Activated CD4-positive, alpha-beta T cell treated with anti-CD3 and anti-CD28 coated beads for 48 hours (primary cell): ENCODE results near the gene INPP5E.

Experiments used
- DNase-seq: peaks from one replicate; pipeline ENCODE4 v3.0.0-alpha.2; 2020

The INPP5E gene

DNA sequence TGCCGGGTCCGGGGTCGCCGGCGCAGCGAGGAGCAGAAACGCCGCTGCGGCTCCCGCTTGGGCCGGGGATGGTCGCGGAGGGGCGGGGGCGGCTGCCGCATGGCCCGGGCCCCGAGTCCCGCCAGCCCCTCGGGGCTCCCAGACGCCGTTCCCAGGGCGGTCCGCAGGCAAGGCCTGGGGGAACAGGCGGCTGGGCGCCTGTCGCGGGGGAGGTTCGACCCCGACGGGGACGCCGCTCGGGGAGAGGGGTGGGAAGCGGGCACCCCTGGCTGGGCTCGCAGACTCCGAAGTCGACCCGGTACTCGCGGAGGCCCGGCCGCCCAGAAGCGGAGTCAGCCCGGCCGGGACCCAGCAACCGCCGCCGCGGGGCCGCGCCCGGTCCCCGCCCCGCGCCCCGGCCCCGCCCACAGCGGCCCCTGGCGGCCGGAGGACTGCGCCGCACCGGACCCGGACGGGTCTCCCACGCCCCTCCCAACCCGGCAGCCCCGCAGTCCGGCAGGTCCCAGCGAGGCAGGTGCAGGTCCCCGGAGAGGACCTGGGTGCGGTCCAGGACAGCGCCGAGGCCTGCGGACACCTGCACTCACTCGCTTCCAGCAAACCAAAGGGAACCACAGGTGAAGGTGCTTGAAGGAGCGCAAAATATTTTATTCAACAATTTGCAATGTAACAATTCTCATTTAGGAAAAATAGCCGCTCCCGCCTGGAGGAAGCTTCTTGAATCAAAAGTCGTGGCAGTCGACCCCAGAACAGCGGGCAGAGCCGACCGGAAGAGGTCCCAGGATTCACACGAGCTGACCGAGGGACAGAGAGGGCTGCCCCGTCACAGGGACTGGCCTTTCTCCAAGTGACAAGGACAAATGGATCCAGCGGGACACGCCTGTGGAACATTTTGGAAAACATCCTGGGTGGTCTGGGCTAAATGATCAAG, at the start of gene INPP5E:
Gene INPP5E (minus strand): TSS at position 365 of the 928 bp plus-strand sequence. CDS start 426 bp downstream, outside the sequence.
- DNase-seq, result peak; percentile 86

DNA sequence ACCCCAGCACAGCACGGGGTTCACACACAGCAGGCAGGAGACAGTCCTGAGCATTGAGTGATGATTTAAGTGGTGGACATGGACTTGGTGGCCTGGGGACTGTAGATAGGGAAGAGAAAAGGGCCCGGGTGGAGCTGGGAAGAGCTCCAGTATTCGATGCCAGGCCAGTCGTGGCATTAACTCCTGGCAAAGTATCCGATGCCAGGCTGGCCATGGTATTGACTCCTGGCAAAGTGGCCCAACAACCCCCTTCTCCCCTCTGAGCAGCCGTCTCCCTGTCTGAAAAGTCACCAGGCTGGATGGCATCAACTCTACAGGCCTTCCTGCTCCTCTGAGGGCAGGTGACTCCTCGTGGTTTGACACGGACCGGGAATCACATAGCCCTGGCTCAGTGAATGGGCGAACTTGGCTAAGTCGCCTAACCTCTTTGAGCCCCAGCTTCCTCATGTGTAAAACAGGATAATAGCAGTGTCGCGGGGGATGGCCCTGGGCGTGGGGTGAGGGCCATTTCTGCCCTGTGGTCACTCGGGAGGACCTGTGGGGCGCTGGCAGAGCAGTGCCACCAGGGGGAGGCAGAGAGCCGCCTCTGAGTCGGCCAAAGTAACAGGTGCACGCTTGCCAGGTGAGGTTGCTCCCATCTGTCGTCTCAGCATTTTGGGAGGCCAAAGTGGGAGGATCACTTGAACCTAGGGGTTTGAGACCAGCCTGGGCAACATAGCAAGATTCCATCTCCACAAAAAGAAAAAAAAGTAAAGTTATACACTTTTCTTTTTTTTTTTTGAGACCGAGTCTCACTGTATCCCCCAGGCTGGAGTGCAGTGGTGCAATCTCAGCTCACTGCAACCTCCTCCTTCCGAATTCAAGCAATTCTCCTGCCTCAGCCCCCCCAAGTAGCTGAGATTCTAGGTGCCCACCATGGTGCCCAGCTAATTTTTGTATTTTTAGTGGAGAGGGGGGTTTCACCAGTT, 48.9 kb upstream of the INPP5E start:
- peak; percentile 81 for DNase-seq

DNA sequence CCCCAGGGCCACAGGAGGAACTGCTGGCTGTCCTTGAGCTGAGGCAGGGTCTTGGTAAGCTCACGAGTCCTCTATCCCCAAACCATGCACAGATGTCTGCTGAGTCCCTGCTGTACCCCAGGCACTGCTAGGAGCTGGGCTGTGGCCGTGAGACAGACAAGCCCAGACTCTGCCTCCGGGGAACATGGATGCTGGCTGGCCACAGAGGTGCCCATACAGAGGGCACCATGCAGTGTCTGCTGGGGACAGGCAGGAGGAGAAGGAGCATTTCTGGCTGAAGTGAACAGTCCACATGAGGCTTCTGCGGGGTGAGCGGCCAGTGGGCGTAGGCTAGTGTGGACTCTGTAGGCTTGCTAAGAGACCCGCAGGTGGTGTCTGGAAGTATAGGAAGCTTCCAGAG, 48.0 kb upstream of the INPP5E start:
- DNase-seq, result no peak

- no peak for DNase-seq
Observed at GRCh38 chr9:136486823-136487620, 47.4 kb upstream of the INPP5E start.

GRCh38 chr9:136486131-136486530, 46.5 kb upstream of the INPP5E start:
- no peak for DNase-seq

- DNase-seq, result peak; percentile 90
Observed at GRCh38 chr9:136485049-136486045, 45.7 kb upstream of the INPP5E start.

DNA sequence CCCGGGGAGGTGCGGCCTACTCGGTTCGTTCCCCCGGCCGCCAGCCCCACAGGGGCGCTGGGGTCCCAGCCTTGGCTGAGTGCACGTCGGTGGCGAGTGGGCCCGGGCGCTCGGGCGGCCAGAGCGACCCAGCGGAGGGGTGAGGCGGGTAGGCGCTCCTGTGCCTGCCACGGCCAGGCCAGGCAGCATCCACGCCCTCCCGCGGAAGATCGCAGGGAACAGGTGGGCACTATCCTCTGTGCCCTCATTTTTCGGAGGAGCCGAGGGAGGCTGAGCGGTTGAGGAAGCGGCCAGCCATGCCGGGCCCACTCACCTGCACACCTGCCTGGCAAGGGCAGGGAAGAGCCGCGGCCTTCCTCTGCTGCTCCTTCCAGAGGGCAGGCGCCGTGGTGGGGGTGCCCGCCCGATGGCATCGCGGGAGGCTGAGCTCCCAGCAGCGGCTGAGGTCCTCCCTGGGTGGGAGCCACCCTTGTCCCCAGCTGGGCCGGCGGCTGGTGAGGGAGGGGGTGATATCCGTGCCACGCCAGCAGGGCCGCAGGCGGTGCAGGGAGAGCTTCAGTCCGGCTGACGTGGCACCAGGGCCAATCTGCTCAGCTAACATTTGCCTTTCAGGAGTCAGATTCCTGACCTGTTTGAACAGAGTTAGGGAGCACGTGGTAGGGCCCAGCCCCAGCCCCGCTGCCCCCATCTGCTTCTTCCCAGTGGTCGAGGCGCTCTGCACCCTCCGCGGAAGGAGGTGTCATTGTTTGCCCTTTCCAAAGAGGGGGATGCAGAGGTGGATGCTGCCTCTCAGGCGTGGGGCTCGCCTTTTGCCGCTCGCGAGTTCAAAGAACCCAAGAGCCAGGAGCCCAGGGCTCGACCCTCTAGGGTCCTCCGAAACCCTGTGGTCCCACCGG, 44.8 kb upstream of the INPP5E start:
- no peak for DNase-seq

- DNase-seq, result peak; percentile 96
Observed at GRCh38 chr9:136483589-136484152, 44.0 kb upstream of the INPP5E start.

DNA sequence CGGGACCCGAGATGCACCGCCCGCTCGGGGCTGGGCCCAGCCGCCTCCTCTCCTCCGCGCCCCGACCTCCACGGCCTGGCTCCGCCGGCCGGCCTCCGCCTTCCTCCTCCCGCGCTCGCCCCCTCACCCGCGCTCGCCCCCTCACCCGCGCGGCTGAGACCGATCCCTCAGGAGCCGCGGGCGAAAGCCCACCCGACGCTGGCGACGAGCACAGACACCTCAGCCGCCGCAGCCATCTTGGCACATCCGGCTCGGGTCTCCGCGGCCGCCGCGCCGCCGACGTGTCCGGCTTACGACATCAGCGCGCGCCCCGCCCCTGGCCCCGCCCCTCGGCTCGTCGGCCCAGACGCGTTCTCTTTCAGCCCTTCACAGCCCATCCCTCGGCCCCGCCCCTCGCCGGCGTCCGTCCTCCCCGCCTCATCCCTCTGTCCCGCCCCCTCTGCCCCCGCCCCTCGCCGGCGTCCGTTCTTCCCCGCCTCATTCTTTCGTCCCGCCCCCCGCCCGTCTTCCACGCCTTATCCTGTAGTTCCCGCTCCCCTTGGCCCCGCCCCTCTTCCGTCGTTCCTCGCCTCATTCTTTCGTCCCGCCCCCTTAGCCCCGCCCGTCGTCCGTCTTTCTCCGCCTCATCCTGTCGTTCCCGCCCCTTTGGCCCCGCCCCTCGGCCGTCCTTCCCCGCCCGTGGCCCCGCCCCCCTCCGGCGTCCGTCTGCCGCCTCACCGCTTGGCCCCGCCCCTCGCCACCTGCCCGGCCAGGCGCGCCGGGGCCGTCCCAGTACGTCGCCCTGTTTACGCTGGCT, 43.3 kb upstream of the INPP5E start, which contains the start of gene SEC16A:
Gene SEC16A (minus strand): TSS at position 248 of the 796 bp plus-strand sequence. CDS start 5,425 bp downstream, outside the sequence.
- DNase-seq, result peak; percentile 100

DNA sequence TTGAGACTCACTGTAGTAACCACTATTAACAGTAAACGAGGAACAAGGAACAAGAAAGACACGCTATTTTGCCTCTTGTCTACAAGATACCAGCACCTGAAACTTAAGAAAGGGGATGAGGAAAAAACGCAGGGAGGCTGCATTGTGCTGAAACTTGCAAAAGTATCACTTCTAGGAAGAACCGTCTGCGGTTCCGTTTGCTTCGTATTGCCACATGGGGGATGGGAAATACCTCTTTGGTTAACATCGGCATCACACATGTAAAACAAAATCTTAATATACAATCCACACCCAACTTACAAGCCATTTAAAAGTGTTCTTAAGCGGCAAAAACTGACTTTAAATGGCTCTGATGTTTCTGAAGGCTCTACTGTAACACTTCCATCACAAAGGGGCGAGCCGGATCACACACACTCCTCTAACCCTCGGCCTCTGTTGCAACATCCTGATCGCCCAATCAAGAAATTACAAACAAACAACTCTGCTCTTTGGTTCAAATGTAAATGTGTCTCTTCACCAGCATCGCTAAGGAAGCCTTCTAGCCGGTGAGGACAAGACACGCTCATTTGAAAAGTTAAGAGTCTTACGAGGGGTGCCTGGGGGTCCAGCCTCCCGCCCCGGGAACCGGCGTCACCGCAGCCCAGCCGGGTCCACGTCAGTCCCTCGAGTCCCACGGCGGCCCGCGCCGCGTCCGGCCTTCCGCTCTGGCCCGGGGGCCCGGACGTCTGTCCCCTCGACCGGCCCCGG, 42.6 kb upstream of the INPP5E start:
- DNase-seq, result peak; percentile 34

DNA sequence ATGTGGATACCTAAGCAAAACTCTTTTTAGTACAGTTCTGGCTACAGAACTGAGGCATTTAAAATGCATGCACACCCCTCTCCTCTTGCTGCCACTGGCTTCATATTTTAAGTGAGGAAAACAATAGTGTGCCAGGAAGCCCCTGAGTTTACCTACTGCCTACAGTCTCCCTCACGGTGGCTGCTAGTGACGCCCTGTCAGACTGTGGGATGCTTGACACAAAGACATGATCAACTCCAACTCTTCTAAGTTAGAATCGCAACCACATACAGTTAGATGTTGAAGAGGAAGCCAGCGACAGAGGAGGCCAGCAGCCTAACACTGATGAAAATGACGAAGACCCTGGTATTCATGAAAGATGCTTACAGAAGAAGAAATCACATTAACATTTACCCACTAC, 41.9 kb upstream of the INPP5E start:
- no peak for DNase-seq

DNA sequence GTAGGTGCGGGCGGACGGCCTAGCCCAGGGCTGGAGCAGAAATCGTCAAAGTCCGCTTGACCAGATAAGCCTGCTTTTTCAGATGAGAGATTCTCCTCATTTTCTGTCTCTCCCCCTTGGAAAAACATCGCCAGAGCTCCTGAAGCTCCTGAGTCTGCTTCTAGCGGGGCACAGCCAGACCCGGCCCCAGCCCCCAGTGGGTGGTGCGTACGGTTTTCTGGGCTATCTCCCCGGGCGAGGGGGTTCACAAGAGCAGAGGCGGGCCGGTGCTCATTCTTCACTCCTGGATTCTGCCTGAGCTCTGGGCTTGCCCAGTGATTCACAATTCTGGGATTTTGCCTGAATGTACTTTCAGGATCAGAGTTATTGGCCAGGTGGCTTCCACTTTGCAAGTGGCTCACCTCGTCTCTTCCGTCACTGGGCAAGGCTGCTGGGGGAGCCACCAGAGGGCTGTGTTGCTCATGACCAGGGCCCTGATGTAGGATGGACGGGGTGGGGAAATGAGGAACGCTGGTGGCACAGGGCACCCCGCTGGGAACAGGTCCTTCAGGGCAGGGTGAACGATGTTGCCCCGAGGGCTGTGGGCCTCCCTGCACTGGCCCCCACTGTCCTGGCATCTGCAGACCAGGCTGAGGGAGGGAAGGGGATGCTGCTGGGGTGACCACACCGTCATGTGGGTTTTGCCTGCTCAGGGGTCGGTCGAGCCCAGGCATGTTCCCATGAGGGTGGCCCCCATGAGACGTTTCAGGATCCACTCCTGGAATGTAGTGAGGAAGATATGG, 36.9 kb upstream of the INPP5E start:
- no peak for DNase-seq

DNA sequence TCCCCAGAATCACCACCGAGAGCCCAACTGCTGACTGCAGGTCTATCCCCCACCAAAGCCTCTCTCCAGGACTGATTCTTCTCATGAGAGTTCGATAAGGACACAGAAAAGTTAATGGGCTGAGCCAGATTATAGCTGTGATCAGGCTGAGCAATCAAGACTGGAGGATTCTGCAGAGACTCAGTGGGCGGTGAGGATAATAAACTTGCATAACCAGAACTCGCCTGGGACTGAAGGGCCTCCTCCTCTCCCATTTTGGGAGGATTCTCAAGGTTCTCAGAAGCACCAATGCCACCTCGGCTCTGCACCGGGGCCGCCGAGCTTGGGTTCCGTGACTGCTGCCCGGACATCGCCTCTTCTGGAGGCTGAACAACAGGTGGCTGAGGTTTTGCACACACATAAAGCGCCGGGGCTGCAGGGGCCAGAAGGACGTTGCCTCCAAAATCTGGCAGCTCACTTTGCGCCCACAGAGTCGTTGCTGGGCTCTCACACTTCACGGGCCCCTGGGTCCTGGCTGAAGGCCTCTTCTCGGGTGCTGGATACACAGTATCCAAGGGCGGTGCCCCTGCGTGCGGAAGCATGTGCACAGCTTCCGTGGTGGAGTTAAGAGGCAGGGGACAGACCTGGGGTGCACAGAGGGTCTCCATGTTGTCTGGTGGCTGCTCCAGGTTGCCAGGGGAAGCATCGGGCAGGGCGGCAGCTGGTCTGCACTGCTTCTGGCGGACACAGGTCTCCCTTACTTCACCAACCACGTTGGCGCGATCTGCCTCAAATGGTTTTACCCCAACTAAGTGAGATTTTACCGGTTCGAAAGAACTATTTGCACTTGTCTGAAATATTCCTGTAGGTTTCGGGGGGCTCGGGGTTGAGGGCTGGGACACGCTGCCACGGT, 35.6 kb upstream of the INPP5E start:
- no peak for DNase-seq

- DNase-seq, result no peak
Observed at GRCh38 chr9:136474021-136474640, 34.5 kb upstream of the INPP5E start.

GRCh38 chr9:136473354-136473721, 33.7 kb upstream of the INPP5E start:
- no peak for DNase-seq
